HG02798 (cell line): ENCODE measurements around the gene SP9.

Source experiments
- ATAC-seq: cut with Tn5 transposase; IDR thresholded peaks from one replicate; pipeline ENCODE4 v1.9.1; 2021; ENCODE audit warnings: mild to moderate bottlenecking; ENCODE audit not compliant: unreplicated experiment, poor library complexity

Gene SP9

DNA sequence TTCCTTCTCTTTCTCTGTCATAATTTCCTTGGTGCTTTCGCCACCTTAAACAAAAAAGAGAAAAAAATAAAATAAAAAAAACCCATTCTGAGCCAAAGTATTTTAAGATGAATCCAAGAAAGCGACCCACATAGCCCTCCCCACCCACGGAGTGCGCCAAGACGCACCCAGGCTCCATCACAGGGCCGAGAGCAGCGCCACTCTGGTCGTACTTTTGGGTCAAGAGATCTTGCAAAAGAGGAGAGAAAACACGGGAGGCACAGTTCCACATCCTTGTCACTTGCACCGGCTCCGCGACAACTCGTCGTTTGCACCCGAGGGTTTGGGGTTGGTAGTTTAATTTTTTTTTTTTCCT is 1.8 kb upstream of the SP9 start:
- ATAC-seq = no peak

DNA sequence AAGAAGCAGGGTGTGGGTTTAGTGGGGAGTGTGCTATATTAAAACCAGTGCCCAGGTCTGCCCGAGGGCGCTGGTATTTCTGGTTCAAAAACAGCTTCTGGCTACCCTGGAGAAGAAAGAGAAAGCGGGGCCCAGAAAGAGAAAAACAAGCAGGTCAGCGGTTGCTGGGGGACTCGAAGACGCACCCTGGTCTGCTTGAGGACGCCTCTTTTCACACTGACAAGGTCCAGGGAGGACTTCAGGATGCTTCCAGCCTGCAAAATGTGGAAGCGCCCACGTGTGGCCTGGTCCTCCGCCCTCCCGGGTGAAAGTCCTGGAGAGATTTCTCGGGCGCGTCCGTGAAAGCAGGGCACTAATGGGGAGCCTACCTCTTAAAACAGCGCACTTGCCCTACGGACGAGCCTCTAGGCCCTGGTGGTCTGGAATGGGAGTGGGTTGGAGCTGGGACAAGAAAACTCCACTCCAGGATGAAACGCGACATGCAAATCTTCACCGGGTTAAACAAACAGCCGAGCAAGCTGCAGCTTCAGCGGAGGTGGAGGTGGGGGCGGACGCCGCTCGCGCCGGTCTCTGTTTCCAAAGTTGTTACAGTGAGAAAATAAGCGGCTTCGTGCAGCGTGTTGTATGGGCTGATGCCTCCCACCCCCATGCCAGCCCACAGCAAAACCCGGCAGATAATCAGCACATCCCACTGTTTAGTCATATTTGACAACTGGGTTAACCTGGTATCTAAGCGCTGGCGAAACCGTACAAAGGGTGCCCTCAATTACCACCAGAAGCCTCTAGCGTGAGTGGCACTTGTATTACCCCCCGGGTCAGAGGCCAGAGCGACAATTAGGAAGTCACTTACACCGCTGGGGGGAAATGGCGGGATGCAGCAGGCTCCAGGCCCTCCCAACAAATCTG is 1.1 kb upstream of the SP9 start:
- no peak for ATAC-seq

DNA sequence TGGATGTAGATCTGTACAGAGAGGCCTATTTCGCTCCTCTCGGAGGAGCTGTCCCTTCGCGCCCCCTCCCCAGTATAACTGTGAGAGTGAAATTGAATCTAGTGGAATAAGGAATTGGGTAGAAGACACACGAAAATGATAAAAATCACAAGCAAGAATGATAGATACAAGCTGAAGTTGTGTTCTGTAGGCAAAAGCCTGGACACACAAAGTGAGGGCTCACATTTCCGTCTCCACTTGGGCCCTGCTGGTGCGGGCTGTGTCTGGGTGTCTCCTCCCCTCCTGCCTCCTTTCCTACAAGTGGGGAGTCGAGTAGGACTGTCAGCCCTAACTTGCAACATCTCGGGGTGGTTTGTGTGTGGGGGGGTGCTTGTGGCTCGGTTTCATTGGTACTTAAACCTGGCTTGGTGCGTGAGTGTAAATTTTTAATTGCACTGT is 457 bp upstream of the SP9 start:
- ATAC-seq = no peak

DNA sequence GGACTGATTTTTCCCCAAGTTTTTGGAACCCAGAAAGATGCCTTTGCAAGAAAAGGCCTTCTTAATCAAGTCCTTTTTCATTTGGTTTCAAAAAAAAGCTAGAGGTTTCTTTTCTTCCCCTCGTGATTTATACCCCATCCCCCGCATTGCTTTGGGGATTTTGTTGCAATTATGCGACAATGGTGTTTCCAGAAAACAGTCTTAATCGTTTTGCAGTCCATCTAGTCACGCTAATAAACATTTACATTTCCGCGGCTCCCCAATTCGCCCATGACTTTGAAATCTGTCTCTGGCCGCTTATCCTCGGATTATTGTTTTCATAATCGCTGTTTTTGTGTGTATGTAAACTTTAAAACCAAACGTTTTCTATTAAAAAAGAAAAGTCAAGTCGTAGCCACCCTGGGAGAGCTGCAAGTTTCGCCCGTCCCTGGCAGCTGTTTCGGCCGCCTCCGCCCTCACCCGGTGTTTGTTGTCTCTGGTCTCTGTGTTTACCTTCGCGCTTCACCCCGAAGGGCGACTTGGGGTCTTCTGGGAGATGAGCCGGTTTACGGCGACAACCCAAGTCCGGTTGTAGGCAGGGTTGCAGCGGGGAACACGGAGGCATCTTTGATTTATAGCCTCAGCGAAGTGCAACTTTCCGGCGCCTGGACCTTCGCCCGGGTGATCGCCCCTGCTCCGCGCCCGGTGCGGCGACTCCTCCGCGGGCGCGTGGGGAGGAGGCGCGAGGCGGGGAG is 667 bp downstream of the SP9 start:
- ATAC-seq = no peak

DNA sequence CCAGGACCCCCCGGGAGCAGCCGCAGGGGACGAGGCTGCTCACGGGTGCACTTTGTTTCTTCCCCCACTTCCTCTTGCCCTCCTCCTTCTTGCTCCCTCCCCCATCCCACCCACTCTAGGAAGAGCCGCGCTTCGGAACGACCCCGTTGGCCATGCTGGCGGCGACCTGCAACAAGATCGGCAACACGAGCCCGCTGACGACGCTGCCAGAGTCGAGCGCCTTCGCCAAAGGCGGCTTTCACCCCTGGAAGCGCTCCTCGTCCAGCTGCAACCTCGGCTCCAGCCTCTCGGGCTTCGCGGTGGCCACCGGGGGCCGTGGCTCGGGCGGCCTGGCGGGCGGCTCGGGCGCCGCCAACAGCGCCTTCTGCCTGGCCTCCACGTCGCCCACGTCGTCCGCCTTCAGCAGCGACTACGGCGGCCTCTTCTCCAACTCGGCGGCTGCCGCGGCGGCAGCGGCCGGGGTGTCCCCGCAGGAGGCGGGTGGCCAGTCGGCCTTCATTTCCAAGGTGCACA is 1.3 kb downstream of the SP9 start:
- ATAC-seq = no peak

DNA sequence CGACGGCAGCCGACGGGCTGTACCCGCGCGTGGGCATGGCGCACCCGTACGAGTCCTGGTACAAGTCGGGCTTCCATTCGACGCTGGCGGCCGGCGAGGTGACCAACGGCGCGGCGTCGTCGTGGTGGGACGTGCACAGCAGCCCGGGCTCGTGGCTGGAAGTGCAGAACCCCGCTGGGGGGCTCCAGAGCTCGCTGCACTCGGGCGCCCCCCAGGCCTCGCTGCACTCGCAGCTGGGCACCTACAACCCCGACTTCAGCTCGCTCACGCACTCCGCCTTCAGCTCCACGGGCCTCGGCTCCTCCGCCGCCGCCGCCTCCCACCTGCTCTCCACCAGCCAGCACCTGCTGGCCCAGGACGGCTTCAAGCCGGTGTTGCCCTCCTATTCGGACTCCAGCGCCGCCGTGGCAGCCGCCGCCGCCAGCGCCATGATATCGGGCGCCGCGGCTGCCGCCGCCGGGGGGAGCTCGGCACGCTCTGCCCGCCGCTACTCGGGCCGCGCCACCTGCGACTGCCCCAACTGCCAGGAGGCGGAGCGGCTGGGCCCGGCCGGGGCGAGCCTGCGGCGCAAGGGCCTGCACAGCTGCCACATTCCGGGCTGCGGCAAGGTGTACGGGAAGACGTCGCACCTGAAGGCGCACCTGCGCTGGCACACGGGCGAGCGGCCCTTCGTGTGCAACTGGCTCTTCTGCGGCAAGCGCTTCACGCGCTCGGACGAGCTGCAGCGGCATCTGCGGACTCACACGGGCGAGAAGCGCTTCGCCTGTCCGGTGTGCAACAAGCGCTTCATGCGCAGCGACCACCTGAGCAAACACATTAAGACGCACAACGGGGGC is 2.0 kb downstream of the SP9 start:
- ATAC-seq = peak; percentile 54

DNA sequence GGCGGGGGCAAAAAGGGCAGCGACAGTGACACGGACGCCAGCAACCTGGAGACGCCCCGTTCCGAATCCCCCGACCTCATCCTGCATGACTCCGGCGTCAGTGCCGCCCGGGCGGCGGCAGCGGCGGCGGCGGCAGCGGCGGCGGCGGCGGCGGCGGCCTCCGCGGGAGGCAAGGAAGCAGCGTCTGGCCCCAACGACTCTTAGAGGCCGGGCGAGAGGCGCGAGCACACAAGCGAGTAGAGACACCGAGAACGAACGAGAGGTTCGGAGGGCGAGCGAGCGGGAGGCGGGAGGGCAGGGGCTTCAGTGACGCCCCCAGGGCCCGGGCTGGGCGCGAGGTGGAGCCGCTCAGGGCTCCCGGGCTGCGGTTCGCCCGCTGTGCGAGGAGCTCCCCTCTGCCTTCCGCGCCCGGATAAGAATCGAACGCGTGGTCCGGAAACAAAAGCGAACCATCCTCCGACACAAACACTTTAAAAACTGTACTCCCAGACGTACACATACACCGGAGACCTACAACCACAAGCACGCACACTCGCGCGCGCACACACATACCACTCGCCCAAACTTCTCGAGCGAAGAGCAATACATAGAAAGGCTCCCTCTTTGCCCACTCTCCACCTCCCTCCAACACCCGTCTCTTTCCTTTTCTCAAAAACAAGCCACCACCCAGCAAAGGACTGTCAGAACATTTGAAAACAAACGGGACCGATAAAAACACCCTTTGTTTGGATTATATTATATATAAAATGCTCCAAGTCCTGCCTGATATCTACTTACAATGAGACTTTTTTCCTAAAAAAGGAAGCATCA is 2.8 kb downstream of the SP9 start:
- ATAC-seq = no peak

DNA sequence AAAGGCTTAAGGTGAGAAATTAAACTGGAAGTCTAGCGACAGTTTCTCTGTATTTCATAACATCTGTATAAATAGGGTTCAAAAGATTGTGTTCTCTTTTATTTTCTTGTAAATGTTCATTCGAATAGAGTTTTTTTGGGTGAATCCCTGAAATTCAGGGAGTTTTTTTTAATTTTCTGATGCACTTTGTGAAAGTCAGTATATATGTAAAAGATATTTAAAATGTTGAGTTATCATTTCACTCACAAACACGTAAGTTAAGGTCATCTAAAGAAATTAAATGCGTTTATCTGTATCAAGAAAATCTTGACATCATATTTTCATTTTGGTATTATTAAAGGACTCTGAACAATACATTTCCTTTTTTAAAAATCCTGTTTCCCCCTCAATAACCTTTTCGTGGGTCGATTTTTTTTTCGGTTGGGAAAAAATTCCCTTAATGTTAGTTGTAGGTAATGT is 3.4 kb downstream of the SP9 start:
- ATAC-seq = no peak

DNA sequence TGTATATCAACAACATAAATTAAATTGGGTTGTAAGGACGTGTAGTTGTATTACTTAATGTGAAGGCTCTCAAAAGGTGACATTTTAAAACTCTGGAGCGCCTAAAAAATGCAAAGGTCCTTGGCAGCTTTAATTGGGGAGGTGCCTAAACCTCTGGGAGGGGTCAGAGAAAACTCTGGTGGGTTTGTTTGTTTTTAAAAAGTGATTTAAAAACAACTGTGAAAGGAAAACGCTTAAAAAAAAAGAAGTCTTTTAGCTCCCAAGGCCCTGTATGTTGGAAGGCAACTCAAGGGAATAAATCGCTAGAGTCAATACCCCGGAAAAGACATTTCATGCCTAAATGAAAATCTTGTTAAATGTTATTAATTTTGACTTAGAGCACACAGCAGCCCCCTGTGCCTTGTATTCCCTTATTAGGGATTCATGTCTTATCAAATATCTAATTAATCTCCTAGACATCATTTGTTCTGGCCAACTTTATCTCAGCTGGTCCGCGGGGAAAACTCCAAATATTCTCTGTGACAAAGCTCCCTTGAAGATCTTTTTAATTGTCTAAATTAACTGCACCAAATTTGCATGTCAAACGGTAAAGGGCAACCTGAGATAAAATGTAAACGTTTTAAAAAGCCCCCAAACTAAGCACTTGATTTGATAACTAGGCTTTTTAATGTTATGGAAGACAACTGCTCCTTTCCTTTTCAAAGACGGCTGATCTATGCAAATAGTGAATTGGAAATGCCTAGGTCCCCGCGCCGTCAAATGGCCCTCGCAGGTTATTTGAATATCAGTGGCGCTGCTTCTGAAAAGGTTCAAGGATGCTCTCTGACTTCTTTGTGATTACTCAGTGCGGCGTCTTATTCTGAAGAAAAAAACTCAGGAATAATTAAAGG is 4.2 kb downstream of the SP9 start:
- ATAC-seq = no peak

DNA sequence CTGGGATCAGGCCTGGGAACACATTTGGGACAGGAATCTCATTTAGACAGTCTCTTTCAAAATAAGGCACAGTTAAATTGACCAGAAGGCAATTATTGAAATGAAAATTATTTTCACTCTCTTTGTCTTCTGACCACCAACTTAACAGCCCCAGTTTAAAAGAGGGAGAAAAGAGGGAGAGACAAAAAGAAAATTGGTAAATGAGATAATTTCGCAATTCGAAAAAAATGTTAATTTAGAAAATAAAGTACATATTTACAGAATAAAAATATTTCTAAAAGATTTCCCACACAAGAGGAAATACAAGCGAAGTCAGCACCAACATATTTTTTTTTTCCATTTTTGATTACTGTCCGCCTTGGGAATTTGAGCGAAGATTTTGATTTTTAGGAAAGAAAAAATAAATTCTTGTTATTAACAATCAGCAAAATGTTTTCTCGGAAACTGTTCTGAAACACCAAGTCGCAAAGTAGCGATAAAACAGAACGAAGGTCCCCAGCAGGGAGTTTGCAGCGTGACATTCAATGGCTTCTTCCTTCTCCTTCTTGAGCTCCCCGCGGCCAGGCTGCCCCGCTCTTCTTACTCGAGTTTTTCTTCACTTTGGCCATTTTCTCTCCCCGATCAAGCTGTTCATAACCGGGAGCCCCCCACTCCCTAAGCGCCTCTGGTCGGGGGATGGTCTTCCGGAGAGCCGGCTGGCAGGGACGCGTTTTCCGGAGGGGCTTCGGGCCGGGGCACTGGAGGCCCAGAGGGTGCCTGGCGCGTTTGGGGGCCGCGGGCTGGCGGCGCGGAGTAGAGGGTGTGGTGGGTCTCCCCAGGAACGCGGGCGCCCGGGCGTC is 5.0 kb downstream of the SP9 start:
- no peak for ATAC-seq

DNA sequence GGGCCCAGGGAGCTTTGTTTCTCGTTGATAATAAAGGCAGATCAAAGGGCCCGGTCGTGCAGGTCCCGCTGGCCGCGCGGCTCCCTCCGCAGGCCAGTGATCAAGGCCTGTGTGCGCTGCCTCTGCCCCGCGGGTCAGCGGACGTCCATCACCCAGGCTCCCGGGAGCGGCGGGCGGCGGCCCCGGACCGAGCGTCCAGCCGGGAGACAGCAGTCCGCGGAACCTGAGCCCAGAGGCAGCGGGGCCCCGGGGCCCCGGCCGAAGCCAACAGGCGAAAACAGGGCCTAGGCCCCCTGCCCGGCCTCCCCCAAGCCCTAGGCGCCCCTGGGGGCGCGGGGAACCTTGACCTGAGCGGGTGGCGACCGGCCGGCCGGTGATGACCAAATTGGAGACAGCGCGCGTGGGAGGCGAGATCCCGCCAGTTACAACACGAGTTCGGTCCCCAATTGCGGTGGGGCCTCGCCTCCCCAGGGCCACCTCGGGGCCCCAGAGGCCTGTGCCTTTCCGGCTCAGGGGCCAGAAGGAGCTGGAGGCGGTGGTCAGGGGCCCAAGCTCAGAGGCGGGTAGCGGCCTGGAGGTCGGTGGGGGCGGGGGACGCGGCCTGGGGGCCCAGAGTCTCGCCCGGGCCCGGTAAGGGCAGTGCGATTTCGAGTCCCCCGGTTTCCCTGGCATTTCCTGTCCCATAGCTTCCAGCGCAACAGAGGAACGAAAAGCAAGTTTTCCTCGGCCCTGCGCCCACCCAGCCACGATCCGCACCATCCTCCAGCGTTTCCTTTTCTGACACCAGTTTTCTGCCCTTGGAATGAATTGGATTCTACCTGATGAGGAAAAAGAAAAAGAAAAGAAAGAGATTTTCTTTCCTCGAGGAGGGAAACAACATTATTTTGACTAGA is 5.9 kb downstream of the SP9 start:
- ATAC-seq = no peak

DNA sequence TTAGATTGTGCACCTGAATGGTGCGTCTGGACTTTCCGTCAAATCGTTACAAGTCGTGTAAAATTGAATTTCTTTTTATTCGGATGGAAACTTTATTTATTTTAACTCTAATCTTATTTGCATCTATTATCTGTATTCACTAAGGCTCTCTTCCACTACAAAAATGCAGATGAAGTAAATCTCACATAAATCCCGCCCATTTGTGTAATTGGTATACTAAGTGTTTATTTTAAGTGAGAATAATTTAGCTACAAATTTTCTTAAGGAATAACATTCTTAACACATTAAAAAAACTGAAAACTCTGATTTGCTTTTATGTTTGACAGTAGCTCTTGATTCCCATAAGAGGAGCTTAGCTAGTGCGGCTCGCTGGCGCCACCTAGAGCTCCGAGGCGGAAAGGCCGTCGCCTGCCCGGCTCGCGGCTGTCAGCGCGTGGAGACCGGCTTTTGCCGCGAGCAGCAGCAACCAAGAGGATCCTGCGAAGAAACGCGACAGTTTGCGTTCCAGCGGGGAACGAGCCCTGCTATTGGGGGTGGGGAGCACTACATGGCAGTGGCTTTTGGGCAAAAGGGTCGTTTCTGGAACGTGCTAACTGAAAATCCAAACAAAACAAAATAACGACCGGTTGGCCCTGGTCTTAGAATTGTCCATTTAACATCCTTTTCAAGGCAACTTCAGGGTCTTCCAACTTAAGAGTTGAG is 6.7 kb downstream of the SP9 start:
- peak; percentile 67 for ATAC-seq

DNA sequence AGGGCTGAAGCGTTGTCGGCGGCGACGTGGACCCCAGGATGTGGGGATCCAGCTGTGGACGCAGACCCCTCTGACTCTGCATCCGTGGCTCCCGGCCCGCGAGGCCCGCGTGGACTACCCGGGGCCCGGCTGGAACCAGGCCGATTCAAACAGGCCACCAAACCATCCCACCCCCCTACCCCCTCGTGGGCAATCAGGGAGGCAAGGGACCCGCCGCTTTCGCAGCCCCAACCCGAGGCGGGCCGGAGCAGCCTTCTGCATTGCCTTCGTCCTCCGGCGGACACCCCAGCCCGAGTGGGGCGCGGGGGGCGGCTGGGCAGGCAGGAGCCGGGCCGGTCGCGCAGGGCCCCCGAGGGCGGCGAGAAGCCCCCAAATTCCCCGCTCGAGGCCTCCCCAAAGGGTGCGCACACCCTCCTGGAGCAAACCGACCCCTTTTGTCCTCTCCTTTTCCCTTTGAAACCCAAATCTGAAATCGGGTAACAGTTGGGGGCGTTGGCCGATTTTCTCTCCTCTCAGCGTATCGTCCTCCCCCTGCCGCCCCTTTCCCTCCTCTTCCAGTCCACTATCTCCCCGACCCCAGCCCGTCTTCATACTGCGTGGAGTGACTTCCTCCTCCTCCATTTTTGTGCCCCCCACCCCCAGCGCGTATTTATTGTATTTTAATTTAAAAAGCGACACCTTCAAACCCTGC is 7.4 kb downstream of the SP9 start:
- ATAC-seq = no peak

DNA sequence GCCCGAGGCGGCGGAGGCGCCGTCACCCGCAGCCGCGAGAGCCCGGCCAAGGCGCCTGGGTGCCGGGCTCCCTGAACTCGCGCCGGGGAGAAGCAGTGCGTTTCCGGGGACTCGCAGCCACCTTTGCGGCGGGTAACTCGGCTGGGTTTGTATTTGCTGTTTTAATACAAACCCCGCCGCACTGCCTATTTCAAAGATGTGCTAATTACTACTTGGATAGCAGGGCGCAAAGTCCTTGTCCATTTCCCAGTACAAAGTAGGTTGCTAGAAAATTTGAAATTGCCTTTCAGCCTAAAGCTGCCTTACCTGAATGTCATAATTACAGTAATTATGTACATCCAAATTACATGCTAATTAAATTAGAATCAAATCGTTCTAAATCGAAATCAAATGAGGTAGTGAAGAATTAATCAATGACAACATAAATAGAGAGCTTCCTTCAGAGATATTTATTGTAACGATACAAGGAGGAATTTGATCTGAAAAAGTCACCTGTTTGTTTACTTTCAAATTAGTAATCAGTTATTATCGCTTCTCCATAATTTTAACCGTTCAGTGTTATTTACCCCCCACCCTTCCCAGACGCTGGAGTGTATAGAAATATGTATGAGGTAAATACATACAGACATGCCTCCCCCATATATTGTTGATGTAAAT is 8.1 kb downstream of the SP9 start:
- ATAC-seq = no peak

DNA sequence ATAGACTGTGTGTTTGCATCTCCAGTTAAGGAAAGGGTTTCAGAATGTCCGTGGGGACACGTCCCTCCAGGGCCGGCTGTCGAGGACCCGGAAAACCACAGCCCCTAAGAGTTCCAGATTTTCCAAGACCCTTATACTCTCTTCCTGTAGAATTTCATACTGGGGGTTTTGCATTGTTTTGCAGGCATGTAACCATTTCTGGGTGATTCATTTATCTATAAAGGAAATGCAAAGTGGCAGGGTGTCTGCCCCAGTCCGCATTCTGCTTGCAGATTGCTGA is 8.5 kb downstream of the SP9 start:
- ATAC-seq = no peak
